CD14-positive monocyte (primary cell): Measurements from ENCODE around the gene CDHR2. TPM values are rescaled to one million over a fixed set of nuclear protein-coding genes. Genes with fewer than 3 reads are reported as not detected.

Source experiments
- DNase-seq, 3 donors: peaks; one replicate each; pipeline ENCODE4 v3.0.0-alpha.2; 2011 to 2022
- H2AFZ ChIP-seq: 2 replicates; pipeline ENCODE4 v1.6.0; 2012; ENCODE audit warnings: mild to moderate bottlenecking, low read depth, low read length, inconsistent platforms; ENCODE audit not compliant: insufficient read depth, poor library complexity, severe bottlenecking
- H3K27ac ChIP-seq, 2 donors: 1 replicate in 1 of 2; 2 replicates in 1 of 2; pipeline ENCODE4 v1.5.1; 2012 to 2013; ENCODE audit warnings: low read length in 2 of 2, control low read depth in 1 of 2, inconsistent platforms in 1 of 2, low read depth in 1 of 2, mild to moderate bottlenecking in 1 of 2
- H3K27me3 ChIP-seq, 2 donors: one replicate each; pipeline versions ENCODE4 v1.6.0 to v1.6.1; 2011 to 2013; ENCODE audit warnings: low read length in 2 of 2; ENCODE audit not compliant: control insufficient read depth in 2 of 2, insufficient read depth in 2 of 2
- H3K36me3 ChIP-seq, 2 donors: replicated peaks in 1 of 2; 1 replicate in 1 of 2; 2 replicates in 1 of 2; pipeline versions ENCODE4 v1.5.1 to v1.6.1; 2012 to 2013; ENCODE audit warnings: low read length in 2 of 2, control low read depth in 1 of 2, inconsistent platforms in 1 of 2, mild to moderate bottlenecking in 1 of 2; ENCODE audit not compliant: insufficient read depth in 2 of 2, control insufficient read depth in 1 of 2
- H3K4me1 ChIP-seq, 2 donors: 1 replicate in 1 of 2; 2 replicates in 1 of 2; pipeline versions ENCODE4 v1.5.1 to v1.6.1; 2012 to 2013; ENCODE audit warnings: low read length in 2 of 2, control low read depth in 1 of 2, inconsistent platforms in 1 of 2, mild to moderate bottlenecking in 1 of 2, moderate library complexity in 1 of 2; ENCODE audit not compliant: insufficient read depth in 2 of 2, control insufficient read depth in 1 of 2
- H3K4me2 ChIP-seq: replicated peaks from 2 replicates; pipeline ENCODE3; 2012; ENCODE audit warnings: low read length, moderate library complexity, mild to moderate bottlenecking; ENCODE audit not compliant: poor library complexity, severe bottlenecking; ENCODE audit errors: extremely low read depth
- H3K4me3 ChIP-seq, 3 experiments: fragments of 200-600 bp in 1 of 3; sonication (generic) in 1 of 3; replicated peaks in 1 of 3; 1 replicate in 2 of 3; 2 replicates in 1 of 3; pipeline ENCODE4 v1.5.1; 2011 to 2013; ENCODE audit warnings: low read length in 3 of 3, mild to moderate bottlenecking in 3 of 3, control low read depth in 2 of 3, low read depth in 2 of 3, inconsistent platforms in 1 of 3, moderate library complexity in 1 of 3
- H3K79me2 ChIP-seq: 2 replicates; pipeline ENCODE4 v1.6.0; 2012; ENCODE audit warnings: mild to moderate bottlenecking, control low read depth, inconsistent platforms, low read length, moderate library complexity; ENCODE audit not compliant: insufficient read depth
- H3K9ac ChIP-seq: 2 replicates; pipeline ENCODE4 v1.6.0; 2017; ENCODE audit warnings: low read length, mild to moderate bottlenecking; ENCODE audit not compliant: insufficient read depth, poor library complexity, severe bottlenecking
- H3K9me3 ChIP-seq, 2 donors: replicated peaks in 1 of 2; 1 replicate in 1 of 2; 2 replicates in 1 of 2; pipeline versions ENCODE4 v1.5.1 to v1.6.1; 2012 to 2013; ENCODE audit warnings: low read length in 2 of 2, control low read depth in 1 of 2; ENCODE audit not compliant: control insufficient read depth in 1 of 2, insufficient read depth in 1 of 2
- H4K20me1 ChIP-seq: 2 replicates; pipeline ENCODE4 v1.6.0; 2012; ENCODE audit warnings: mild to moderate bottlenecking, low read length, control low read depth, moderate library complexity; ENCODE audit not compliant: insufficient read depth
- H3K27ac Mint-ChIP-seq, 7 donors: one replicate each; pipeline ENCODE4 v1.8.0; 2020; ENCODE audit warnings: mild to moderate bottlenecking in 7 of 7, mixed read lengths in 7 of 7, moderate library complexity in 6 of 7, inconsistent platforms in 2 of 7
- H3K27me3 Mint-ChIP-seq, 3 donors: one replicate each; pipeline ENCODE4 v1.8.0; 2021 to 2022; ENCODE audit warnings: low read depth in 3 of 3, mild to moderate bottlenecking in 3 of 3, mixed read lengths in 3 of 3, moderate library complexity in 3 of 3, inconsistent platforms in 1 of 3
- H3K36me3 Mint-ChIP-seq, 2 donors: one replicate each; pipeline ENCODE4 v1.8.0; 2020; ENCODE audit warnings: mixed read lengths in 2 of 2, inconsistent platforms in 1 of 2, mild to moderate bottlenecking in 1 of 2
- H3K4me1 Mint-ChIP-seq: one replicate; pipeline ENCODE4 v1.8.0; 2020; ENCODE audit warnings: mild to moderate bottlenecking, mixed read lengths
- H3K4me3 Mint-ChIP-seq, 2 donors: one replicate each; pipeline ENCODE4 v1.8.0; 2020; ENCODE audit warnings: mild to moderate bottlenecking in 2 of 2, mixed read lengths in 2 of 2, moderate library complexity in 1 of 2
- H3K9me3 Mint-ChIP-seq, 7 donors: one replicate each; pipeline ENCODE4 v1.8.0; 2020 to 2022; ENCODE audit warnings: mixed read lengths in 7 of 7, mild to moderate bottlenecking in 6 of 7, moderate library complexity in 6 of 7, inconsistent platforms in 2 of 7
- CTCF ChIP-seq: fragments of 200-600 bp; IDR thresholded peaks from one replicate; pipeline ENCODE4 v1.8.0; 2022; ENCODE audit warnings: antibody characterized with exemption, mild to moderate bottlenecking
- WGBS: methylation state at CpG from one replicate; pipeline ENCODE4 v1.1.5; 2013; ENCODE audit warnings: missing lambda C conversion rate; ENCODE audit not compliant: insufficient coverage; 5-methylcytosine and 5-hydroxymethylcytosine counted together
- intact Hi-C, 2 donors: fragments of 100-400 bp; cut with micrococcal nuclease; formaldehyde crosslinking; loops; one replicate each; pipeline versions ENCODE4 v1.15.0 to v1.15.1; 2023
- polyA minus RNA-seq: library from RNA; depleted of rRNA, polyadenylated mRNA; stranded (reverse); fragments of >200 nt; gene quantifications from 2 replicates; pipeline ENCODE4 v1.2.3, GENCODE V29; 2012
- polyA plus RNA-seq, 3 donors: library from polyadenylated mRNA; depleted of rRNA in 1 of 3; unstranded in 2 of 3; stranded (reverse) in 1 of 3; fragments of 300-500 nt in 2 of 3; fragments of >200 nt in 1 of 3; fragmentation: Illumina TruSeq in 2 of 3; gene quantifications; 1 replicate in 2 of 3; 2 replicates in 1 of 3; pipeline ENCODE4 v1.2.3, GENCODE V29; 2012 to 2021
- total RNA-seq, 12 experiments: library from RNA in 1 of 12; stranded (reverse) in 1 of 12; fragments of 120-200 nt in 1 of 12; gene quantifications; one replicate each; pipeline ENCODE4 v1.2.4 and lab custom pipeline; 2013 to 2026; ENCODE audit warnings: mixed read lengths in 6 of 12, inconsistent platforms in 1 of 12

Gene CDHR2, protein sequence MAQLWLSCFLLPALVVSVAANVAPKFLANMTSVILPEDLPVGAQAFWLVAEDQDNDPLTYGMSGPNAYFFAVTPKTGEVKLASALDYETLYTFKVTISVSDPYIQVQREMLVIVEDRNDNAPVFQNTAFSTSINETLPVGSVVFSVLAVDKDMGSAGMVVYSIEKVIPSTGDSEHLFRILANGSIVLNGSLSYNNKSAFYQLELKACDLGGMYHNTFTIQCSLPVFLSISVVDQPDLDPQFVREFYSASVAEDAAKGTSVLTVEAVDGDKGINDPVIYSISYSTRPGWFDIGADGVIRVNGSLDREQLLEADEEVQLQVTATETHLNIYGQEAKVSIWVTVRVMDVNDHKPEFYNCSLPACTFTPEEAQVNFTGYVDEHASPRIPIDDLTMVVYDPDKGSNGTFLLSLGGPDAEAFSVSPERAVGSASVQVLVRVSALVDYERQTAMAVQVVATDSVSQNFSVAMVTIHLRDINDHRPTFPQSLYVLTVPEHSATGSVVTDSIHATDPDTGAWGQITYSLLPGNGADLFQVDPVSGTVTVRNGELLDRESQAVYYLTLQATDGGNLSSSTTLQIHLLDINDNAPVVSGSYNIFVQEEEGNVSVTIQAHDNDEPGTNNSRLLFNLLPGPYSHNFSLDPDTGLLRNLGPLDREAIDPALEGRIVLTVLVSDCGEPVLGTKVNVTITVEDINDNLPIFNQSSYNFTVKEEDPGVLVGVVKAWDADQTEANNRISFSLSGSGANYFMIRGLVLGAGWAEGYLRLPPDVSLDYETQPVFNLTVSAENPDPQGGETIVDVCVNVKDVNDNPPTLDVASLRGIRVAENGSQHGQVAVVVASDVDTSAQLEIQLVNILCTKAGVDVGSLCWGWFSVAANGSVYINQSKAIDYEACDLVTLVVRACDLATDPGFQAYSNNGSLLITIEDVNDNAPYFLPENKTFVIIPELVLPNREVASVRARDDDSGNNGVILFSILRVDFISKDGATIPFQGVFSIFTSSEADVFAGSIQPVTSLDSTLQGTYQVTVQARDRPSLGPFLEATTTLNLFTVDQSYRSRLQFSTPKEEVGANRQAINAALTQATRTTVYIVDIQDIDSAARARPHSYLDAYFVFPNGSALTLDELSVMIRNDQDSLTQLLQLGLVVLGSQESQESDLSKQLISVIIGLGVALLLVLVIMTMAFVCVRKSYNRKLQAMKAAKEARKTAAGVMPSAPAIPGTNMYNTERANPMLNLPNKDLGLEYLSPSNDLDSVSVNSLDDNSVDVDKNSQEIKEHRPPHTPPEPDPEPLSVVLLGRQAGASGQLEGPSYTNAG (N-terminal part only)
- 0.62 TPM for total RNA-seq (2013)
- polyA plus RNA-seq (under 1 TPM in 1 of 3 donors, not detected in 2; 0.12 TPM), polyA minus RNA-seq (0.08 and 0.28 TPM in 2 replicates), total RNA-seq (lab: John Stamatoyannopoulos, UW) (0.23 to 3.3 (median 0.70) reads per million in 11 experiments)

GRCh38 chr5:176548967-176549444 is at the start of gene CDHR2:
TSS of gene CDHR2 (plus strand) at chr5:176549342. CDS start at chr5:176565353, 16,011 bp downstream.
- no peak within 1 kb of the TSS for H2AFZ ChIP-seq
- peaks cover 34 to 51% of the 10 kb centered on the region in 2 donors for H3K4me1 ChIP-seq
- no peak for TF ChIP-seq CTCF
- H3K4me2 ChIP-seq, result no peak within 1 kb of the TSS
- Mint-ChIP-seq H3K36me3 (peaks cover 0 to 12% of the 10 kb centered on the region in 2 donors), H3K4me1 (peaks cover 53% of the 10 kb centered on the region), H3K9me3 (no peaks in the 10 kb centered on the region), H3K27me3 (peaks cover 17 to 30% (median 20%) of the 10 kb centered on the region in 3 donors), H3K4me3 (no peak within 1 kb of the TSS), H3K27ac (peak within 1 kb of the TSS in 6 of 7 donors; percentile 15 to 91 (median 84))
- no peaks in the 10 kb centered on the region for H4K20me1 ChIP-seq
- WGBS, result 66% methylated on average over 12 of the region's 18 CpGs
- no peaks in the 10 kb centered on the region for H3K36me3 ChIP-seq
- intact Hi-C loops, result loop anchor here in 1 of 2 donors (10.0 kb wide), 1 partner anchor 346 kb away; the partner anchor contains the start of gene HK3
- H3K9me3 ChIP-seq, result no peaks in the 10 kb centered on the region
- no peak within 1 kb of the TSS for H3K4me3 ChIP-seq
- H3K27ac ChIP-seq, result peak within 1 kb of the TSS in 1 of 2 donors; percentile 67
- peaks cover 14% of the 10 kb centered on the region for H3K79me2 ChIP-seq
- peak in 1 of 3 donors; percentile 39 for DNase-seq
- peaks cover 0 to 4% of the 10 kb centered on the region in 2 donors for H3K27me3 ChIP-seq
- no peak within 1 kb of the TSS for H3K9ac ChIP-seq
